Erythroblast (primary cell): Measurements from ENCODE around the gene TTLL9.

Experiments used
- GATA1 ChIP-seq: IDR thresholded peaks from 2 replicates; pipeline ENCODE4 v1.6.1; 2011; ENCODE audit warnings: low read depth, mild to moderate bottlenecking, control low read depth, low read length, moderate library complexity
- POLR2A ChIP-seq: IDR thresholded peaks from 2 replicates; pipeline ENCODE4 v1.6.1; 2011; ENCODE audit warnings: mild to moderate bottlenecking, low read length

- TF ChIP-seq POLR2A (no peak), GATA1 (no peak)
Measured at GRCh38 chr20:31988430-31989015, 118.1 kb downstream of the TTLL9 start.
